Naive B cell (primary cell): ENCODE measurements around the gene NFATC1. TPM values are rescaled to one million over a fixed set of nuclear protein-coding genes. Genes with fewer than 3 reads are reported as not detected.

Experiments used
- ATAC-seq, 2 donors: fragments of 150-1000 bp; cut with Tn5 transposase; 2 replicates each; pipeline ENCODE4 v1.10.0; 2021; ENCODE audit warnings: low read depth in 2 of 2, mild to moderate bottlenecking in 2 of 2, moderate library complexity in 2 of 2
- DNase-seq: peaks from one replicate; pipeline ENCODE4 v3.0.0; 2022
- H3K27ac Mint-ChIP-seq, 6 donors: one replicate each; pipeline ENCODE4 v1.8.0; 2020 to 2022; ENCODE audit warnings: mild to moderate bottlenecking in 6 of 6, mixed read lengths in 6 of 6, moderate library complexity in 5 of 6, inconsistent platforms in 2 of 6
- H3K27me3 Mint-ChIP-seq, 3 donors: one replicate each; pipeline ENCODE4 v1.8.0; 2021 to 2022; ENCODE audit warnings: mixed read lengths in 3 of 3, mild to moderate bottlenecking in 1 of 3
- H3K36me3 Mint-ChIP-seq, 2 donors: one replicate each; pipeline ENCODE4 v1.8.0; 2020 to 2022; ENCODE audit warnings: mixed read lengths in 2 of 2, inconsistent platforms in 1 of 2, mild to moderate bottlenecking in 1 of 2
- H3K4me1 Mint-ChIP-seq, 3 donors: one replicate each; pipeline ENCODE4 v1.8.0; 2020 to 2022; ENCODE audit warnings: mixed read lengths in 3 of 3, inconsistent platforms in 1 of 3, mild to moderate bottlenecking in 1 of 3, moderate library complexity in 1 of 3
- H3K4me3 Mint-ChIP-seq, 8 donors: one replicate each; pipeline ENCODE4 v1.8.0; 2020 to 2022; ENCODE audit warnings: mild to moderate bottlenecking in 8 of 8, mixed read lengths in 8 of 8, moderate library complexity in 8 of 8, inconsistent platforms in 2 of 8
- H3K9me3 Mint-ChIP-seq, 7 donors: one replicate each; pipeline ENCODE4 v1.8.0; 2020 to 2022; ENCODE audit warnings: mixed read lengths in 7 of 7, mild to moderate bottlenecking in 5 of 7, inconsistent platforms in 2 of 7, moderate library complexity in 1 of 7
- polyA plus RNA-seq, 6 donors: library from polyadenylated mRNA; unstranded; fragments of 300-500 nt; fragmentation: Illumina TruSeq; gene quantifications; one replicate each; pipeline ENCODE4 v1.2.3, GENCODE V29; 2021; ENCODE audit warnings: low read depth in 6 of 6

NFATC1 gene
- polyA plus RNA-seq, 6 donors from 2014 or later = 35.7 to 77.8 (median 51.1) TPM

DNA sequence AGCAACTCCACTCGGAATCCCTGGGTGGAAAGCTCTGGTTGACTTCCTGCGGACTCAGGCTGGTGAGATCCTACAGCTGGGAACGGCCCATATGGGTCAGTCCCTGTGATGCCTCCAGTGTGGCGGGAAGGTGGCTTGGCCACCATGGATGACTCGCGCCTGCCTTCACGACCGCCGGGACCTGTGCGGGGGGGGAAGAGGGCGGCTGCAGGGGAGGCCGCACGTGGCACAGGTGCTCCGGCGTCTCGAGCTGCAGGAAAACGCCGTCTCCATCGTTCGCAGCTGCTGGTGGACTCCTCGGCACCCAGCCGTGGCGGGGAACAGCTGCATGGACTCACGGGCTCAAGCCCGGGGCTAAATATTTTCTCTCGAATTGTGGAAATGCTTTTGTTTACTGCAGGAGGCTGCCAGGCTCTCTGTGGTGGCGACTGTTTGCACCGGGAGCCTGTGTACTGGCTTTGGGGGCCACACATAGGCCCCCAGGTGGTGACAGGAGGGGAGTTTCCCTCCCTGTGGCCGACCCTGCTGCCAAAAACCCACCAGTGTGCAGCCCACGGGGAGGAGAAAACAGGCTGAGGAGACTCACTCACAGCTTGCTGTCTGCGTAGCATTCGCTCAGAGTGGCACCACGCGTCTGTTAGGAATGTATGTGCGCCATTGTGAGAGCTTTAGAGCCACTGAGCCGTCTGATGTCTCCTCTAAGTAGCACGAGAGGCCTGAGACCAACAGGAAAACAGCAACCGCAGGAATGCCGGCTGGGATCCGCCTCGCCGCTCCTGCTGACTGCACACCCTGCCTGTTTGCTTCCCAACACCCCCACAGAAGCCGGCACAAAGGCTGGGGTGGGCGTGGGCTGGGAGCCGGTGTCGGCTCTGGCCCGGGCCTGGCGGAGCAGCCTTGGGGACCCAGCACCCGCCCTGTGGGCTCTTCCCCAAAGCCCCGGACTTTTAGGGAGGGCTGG lies 89.2 kb downstream of the NFATC1 start:
- no peaks in the 10 kb centered on the region for H3K9me3 Mint-ChIP-seq
- no peak for ATAC-seq
- DNase-seq = no peak

DNA sequence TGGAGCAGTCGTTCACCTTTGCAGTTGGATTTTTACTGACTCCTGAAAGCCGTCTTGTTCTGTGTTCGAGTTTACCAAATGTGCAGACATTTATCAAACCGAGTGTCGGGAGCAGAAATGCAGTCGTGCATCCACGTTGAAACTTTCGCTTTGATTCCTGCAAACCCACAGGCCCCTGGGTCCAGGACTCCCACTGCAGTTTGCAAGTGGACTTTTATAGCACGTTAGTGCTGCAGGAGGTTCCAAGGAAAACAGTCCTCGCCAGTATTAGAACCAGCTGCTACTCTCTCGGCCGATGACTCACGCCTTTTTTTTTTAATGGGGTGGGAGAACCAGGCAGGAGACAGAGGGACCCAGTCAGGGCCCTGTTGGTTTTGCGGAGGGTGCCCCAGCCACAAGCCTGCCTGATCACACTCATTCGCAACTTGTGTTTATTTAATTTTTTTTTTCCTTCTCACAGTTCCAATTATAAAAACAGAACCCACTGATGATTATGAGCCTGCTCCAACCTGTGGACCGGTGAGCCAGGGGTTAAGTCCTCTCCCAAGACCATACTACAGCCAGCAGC lies 90.1 kb downstream of the NFATC1 start:
- H3K9me3 Mint-ChIP-seq = no peaks in the 10 kb centered on the region
- no peak overlapping the region for H3K27ac Mint-ChIP-seq
- peaks cover 2 to 14% (median 8%) of the 10 kb centered on the region in 3 donors for H3K4me1 Mint-ChIP-seq
- H3K27me3 Mint-ChIP-seq = no peaks in the 10 kb centered on the region
- peaks cover 0 to 2% of the 10 kb centered on the region in 2 donors for H3K36me3 Mint-ChIP-seq
- ATAC-seq (no peak), DNase-seq (no peak)
- H3K4me3 Mint-ChIP-seq = no peak overlapping the region

More for the DNA sequence above, 89.2 kb downstream of the NFATC1 start:
- Mint-ChIP-seq H3K27ac (peak overlapping the region in 2 of 6 donors; percentile 53 to 74), H3K27me3 (no peaks in the 10 kb centered on the region), H3K4me1 (peaks cover 2 to 13% (median 7%) of the 10 kb centered on the region in 3 donors), H3K4me3 (no peak overlapping the region), H3K36me3 (no peaks in the 10 kb centered on the region)

DNA sequence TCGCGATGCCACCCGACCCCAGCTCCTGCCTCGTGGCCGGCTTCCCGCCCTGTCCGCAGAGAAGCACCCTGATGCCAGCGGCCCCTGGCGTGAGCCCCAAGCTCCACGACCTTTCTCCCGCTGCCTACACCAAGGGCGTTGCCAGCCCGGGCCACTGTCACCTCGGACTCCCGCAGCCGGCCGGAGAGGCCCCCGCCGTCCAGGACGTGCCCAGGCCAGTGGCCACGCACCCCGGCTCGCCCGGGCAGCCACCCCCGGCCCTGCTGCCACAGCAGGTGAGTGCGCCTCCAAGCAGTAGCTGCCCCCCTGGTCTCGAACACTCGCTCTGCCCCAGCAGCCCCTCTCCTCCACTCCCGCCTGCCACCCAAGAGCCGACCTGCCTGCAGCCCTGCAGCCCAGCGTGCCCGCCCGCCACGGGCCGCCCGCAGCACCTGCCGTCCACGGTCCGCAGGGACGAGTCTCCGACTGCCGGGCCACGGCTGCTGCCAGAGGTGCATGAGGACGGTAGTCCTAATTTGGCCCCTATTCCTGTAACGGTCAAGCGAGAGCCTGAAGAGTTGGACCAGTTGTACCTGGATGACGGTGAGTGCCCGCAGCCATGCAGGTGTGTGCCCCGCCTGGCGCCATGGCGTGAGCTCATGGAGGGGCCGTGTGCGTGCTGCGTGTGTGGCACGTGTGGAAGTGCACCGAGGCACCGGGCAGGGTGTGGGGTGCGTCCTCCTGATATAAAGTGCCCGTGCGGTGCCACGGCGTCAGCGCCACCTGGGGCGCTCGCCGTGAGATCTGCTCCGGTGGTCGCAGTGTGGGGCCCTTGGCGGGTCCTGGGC lies 90.8 kb downstream of the NFATC1 start:
- Mint-ChIP-seq H3K4me1 (peaks cover 5 to 14% (median 11%) of the 10 kb centered on the region in 3 donors), H3K36me3 (peaks cover 0 to 7% of the 10 kb centered on the region in 2 donors), H3K9me3 (no peaks in the 10 kb centered on the region), H3K27ac (peak overlapping the region in 1 of 6 donors; percentile 87), H3K27me3 (no peaks in the 10 kb centered on the region), H3K4me3 (no peak overlapping the region)
- no peak for DNase-seq
- ATAC-seq = no peak

- no peaks in the 10 kb centered on the region for H3K9me3 Mint-ChIP-seq
- H3K4me3 Mint-ChIP-seq = no peak overlapping the region
- no peaks in the 10 kb centered on the region for H3K27me3 Mint-ChIP-seq
- no peak for ATAC-seq
- peaks cover 0 to 7% of the 10 kb centered on the region in 2 donors for H3K36me3 Mint-ChIP-seq
- no peak for DNase-seq
- peaks cover 5 to 14% (median 11%) of the 10 kb centered on the region in 3 donors for H3K4me1 Mint-ChIP-seq
- peak overlapping the region in 3 of 6 donors; percentile 34 to 94 (median 80) for H3K27ac Mint-ChIP-seq
Measured at GRCh38 chr18:79487183-79487800, 91.6 kb downstream of the NFATC1 start.

DNA sequence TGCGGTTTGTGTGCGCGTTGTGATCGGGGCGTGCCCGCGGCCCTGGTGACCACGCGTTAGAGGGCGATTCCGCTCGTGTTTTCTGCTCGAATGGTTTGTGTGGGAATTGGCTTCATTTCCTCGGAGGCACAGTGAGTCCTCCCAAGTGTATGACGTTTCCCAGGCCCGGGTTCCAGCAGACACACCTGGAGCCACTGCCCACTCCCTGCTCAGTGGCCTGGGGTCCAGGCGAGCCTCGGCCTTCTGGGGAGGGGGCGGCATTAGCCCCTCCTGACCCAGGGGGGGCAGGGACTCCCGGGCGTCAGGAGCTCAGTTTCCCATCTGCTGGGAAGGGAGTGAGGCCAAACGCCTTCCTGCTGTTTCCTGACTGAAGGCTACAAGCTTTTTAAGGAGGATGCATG lies 92.1 kb downstream of the NFATC1 start:
- peaks cover 0 to 7% of the 10 kb centered on the region in 2 donors for H3K36me3 Mint-ChIP-seq
- peak overlapping the region in 1 of 6 donors; percentile 34 for H3K27ac Mint-ChIP-seq

DNA sequence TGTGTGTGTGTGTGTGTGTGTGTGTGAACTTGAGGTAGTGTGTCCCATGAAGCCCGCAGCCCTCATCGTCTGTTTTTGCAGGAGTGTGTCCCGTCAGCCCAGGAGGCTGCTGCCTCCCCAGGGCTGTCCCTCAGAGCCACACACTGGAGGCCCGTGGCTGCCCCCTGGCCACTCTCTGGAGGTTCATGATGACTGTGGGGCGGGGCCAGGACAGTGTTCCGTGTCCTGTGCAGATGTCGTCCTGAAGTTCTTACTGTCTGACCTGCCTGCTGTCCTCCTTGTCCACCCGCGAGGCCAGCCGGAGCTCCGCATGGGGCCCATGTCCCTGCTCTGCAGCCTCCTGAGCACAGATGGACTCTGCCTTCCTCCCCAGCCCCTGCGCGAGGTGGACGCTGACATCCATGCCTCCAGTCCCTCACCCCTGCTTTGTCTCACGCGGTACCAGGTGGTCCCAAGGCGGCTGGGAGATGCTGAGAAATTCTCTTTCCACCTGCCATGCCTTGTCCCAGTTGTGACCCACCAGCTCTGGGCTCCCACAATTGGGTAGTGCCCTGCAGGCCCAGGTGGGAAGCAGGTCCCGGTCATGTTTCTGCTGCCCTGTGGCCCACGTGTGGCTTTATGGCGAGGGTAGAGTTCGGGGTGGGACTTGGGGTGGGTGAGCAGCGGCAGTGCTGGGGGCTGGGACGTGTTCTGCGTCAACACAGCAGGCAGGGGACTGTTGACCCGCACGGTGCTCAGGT lies 92.8 kb downstream of the NFATC1 start:
- Mint-ChIP-seq H3K36me3 (peaks cover 0 to 7% of the 10 kb centered on the region in 2 donors), H3K4me3 (no peak overlapping the region), H3K4me1 (peaks cover 5 to 14% (median 11%) of the 10 kb centered on the region in 3 donors), H3K27me3 (no peaks in the 10 kb centered on the region), H3K27ac (peak overlapping the region in 2 of 6 donors; percentile 10 to 62), H3K9me3 (no peaks in the 10 kb centered on the region)
- DNase-seq (no peak), ATAC-seq (no peak)

More for the DNA sequence above, 92.1 kb downstream of the NFATC1 start:
- no peak overlapping the region for H3K4me3 Mint-ChIP-seq
- H3K27me3 Mint-ChIP-seq = no peaks in the 10 kb centered on the region
- no peak for DNase-seq
- no peaks in the 10 kb centered on the region for H3K9me3 Mint-ChIP-seq
- ATAC-seq = no peak
- H3K4me1 Mint-ChIP-seq = peaks cover 5 to 14% (median 11%) of the 10 kb centered on the region in 3 donors

- peak overlapping the region in 2 of 6 donors; percentile 51 to 81 for H3K27ac Mint-ChIP-seq
- H3K4me3 Mint-ChIP-seq = no peak overlapping the region
Measured at GRCh38 chr18:79489051-79489898, 93.5 kb downstream of the NFATC1 start.

GRCh38 chr18:79489899-79490625 lies 94.3 kb downstream of the NFATC1 start:
- peak overlapping the region in 1 of 8 donors; percentile 5 for H3K4me3 Mint-ChIP-seq
- DNase-seq (no peak), ATAC-seq (no peak)

More at GRCh38 chr18:79489051-79489898, 93.5 kb downstream of the NFATC1 start:
- no peaks in the 10 kb centered on the region for H3K27me3 Mint-ChIP-seq
- H3K9me3 Mint-ChIP-seq = no peaks in the 10 kb centered on the region
- DNase-seq (no peak), ATAC-seq (no peak)
- H3K4me1 Mint-ChIP-seq = peaks cover 5 to 13% (median 10%) of the 10 kb centered on the region in 3 donors
- peaks cover 0 to 7% of the 10 kb centered on the region in 2 donors for H3K36me3 Mint-ChIP-seq

DNA sequence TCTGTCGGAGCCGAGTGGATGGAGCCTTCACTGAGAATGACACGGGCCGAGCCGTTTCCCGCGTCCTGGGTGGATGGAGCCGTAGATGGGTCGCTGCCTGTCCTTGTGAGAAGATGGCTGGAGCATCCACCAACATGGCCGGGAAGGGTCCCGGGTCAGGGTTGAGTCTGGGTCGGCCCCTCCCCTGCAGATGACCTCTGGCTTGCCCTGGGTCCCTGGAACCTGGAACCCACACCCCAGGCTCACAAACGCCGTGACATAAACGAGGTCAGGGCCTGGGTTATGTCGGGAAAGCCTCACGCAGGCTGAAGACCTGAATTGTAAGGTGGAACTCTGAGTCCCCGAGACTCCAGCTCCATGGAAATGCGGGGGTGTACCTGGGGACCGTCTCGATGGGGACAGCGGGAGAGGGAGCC lies 94.9 kb downstream of the NFATC1 start:
- Mint-ChIP-seq H3K36me3 (peaks cover 0 to 14% of the 10 kb centered on the region in 2 donors), H3K27me3 (no peaks in the 10 kb centered on the region), H3K4me3 (peak overlapping the region in 1 of 8 donors; percentile 5), H3K27ac (peak overlapping the region in 2 of 6 donors; percentile 32 to 73), H3K9me3 (peaks cover 0 to 4% (median 0%) of the 10 kb centered on the region in 7 donors), H3K4me1 (peaks cover 10 to 13% (median 13%) of the 10 kb centered on the region in 3 donors)
- DNase-seq (no peak), ATAC-seq (no peak)

More at GRCh38 chr18:79489899-79490625, 94.3 kb downstream of the NFATC1 start:
- H3K27me3 Mint-ChIP-seq = no peaks in the 10 kb centered on the region
- peak overlapping the region in 1 of 6 donors; percentile 59 for H3K27ac Mint-ChIP-seq
- peaks cover 5 to 8% (median 8%) of the 10 kb centered on the region in 3 donors for H3K4me1 Mint-ChIP-seq
- peaks cover 0 to 9% of the 10 kb centered on the region in 2 donors for H3K36me3 Mint-ChIP-seq
- no peaks in the 10 kb centered on the region for H3K9me3 Mint-ChIP-seq

DNA sequence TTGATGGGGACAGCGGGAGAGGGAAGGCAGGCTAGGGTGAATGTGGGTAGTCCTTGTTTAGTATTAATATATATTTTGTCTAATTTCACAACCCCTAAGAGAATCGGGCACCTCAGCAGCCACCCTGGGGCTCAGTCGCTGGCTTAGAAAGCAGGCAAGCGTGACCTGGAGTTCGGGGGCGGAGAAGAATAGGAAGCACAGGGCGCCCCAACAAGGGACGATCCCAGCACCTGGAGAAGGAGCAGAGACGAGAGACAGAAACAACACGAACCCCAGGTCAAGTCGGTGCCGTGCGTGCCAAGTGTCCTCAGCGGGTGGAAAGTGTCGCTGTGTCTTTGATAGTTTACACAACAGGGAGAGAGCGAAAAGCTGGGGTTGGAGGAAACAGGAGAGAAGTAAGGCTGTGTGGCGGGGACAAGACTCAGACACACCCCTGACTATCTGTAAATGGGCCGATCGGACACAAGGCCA lies 95.4 kb downstream of the NFATC1 start:
- Mint-ChIP-seq H3K36me3 (peaks cover 3 to 14% of the 10 kb centered on the region in 2 donors), H3K9me3 (peaks cover 0 to 4% (median 0%) of the 10 kb centered on the region in 7 donors), H3K27me3 (no peaks in the 10 kb centered on the region), H3K27ac (peak overlapping the region in 3 of 6 donors; percentile 32 to 73 (median 47)), H3K4me1 (peaks cover 15 to 18% (median 17%) of the 10 kb centered on the region in 3 donors), H3K4me3 (no peak overlapping the region)
- ATAC-seq (no peak), DNase-seq (no peak)
